HepG2 (cell line): ENCODE data around the gene PIEZO1. TPM values are rescaled to one million over a fixed set of nuclear protein-coding genes. Genes with fewer than 3 reads are reported as not detected.

ENCODE experiments used
- ATAC-seq: fragments of 200-7000 bp; cut with Tn5 transposase; 3 replicates; pipeline ENCODE4 v1.9.1; 2020; ENCODE audit warnings: mild to moderate bottlenecking, moderate library complexity
- BruUV-seq: library from RNA; stranded (reverse); fragments of 400-500 nt; replicated peaks from 2 replicates; lab custom pipeline; 2021; lab: Mats Ljungman, UMichigan
- CTCF ChIA-PET: fragments of 300-600 bp; formaldehyde crosslinking; extraction: SDS; loops from one replicate; lab custom pipeline; 2021; ENCODE audit warnings: low total read pairs, inconsistent platforms, low intra/inter-chr PET ratio; lab: Yijun Ruan, JAX
- POLR2A ChIA-PET: fragments of 350-600 bp; sonication (Branson Sonifier 250); formaldehyde crosslinking; loops from one replicate; lab custom pipeline; 2020; ENCODE audit warnings: antibody characterized with exemption, inconsistent platforms; lab: Yijun Ruan, JAX
- DNase-seq: peaks from one replicate; pipeline ENCODE4 v3.0.0-alpha.2; 2015; ENCODE audit warnings: low spot score
- FAIRE-seq: peaks from 3 replicates; lab custom pipeline; 2011; peaks lifted over from hg19 to GRCh38; lab: Jason Lieb, UNC
- H2AFZ ChIP-seq: one replicate; pipeline ENCODE4 v1.6.1; 2011; ENCODE audit warnings: low read length, inconsistent platforms
- H3K27ac ChIP-seq: fragments of 300-600 bp; 3 replicates; pipeline ENCODE4 v1.8.0; 2011; ENCODE audit warnings: mixed run types, mild to moderate bottlenecking, mixed read lengths, low read length, inconsistent platforms; ENCODE audit not compliant: insufficient read depth; ENCODE audit errors: extremely low read length
- H3K27me3 ChIP-seq, 2 experiments: fragments of 200-600 bp in 1 of 2; 2 replicates in 1 of 2; 3 replicates in 1 of 2; pipeline versions ENCODE4 v1.6.0 to v1.8.0; 2011; ENCODE audit warnings: low read length in 2 of 2, mild to moderate bottlenecking in 2 of 2, moderate library complexity in 2 of 2, inconsistent platforms in 1 of 2; ENCODE audit not compliant: insufficient read depth in 2 of 2, control insufficient read depth in 1 of 2
- H3K36me3 ChIP-seq, 2 experiments: fragments of 200-600 bp in 1 of 2; replicated peaks in 1 of 2; 2 replicates in 1 of 2; 3 replicates in 1 of 2; pipeline versions ENCODE4 v1.5.1 to v1.8.0; 2011; ENCODE audit warnings: low read length in 2 of 2, inconsistent platforms in 1 of 2; ENCODE audit not compliant: insufficient read depth in 2 of 2, control insufficient read depth in 1 of 2
- H3K4me1 ChIP-seq: 2 replicates; pipeline ENCODE4 v1.5.1; 2012; ENCODE audit warnings: low read length, inconsistent platforms; ENCODE audit not compliant: insufficient read depth
- H3K4me2 ChIP-seq: 2 replicates; pipeline ENCODE4 v1.6.0; 2011; ENCODE audit warnings: low read depth, low read length, inconsistent platforms
- H3K4me3 ChIP-seq, 3 experiments: fragments of 200-600 bp in 1 of 3; sonication (generic), shearing (Covaris generic) in 1 of 3; replicated peaks in 1 of 3; 2 replicates each; pipeline ENCODE4 v1.5.1; 2011 to 2016; ENCODE audit warnings: low read length in 3 of 3, inconsistent platforms in 2 of 3, low read depth in 2 of 3, mild to moderate bottlenecking in 2 of 3, control low read depth in 1 of 3, mixed read lengths in 1 of 3; ENCODE audit not compliant: insufficient read depth in 1 of 3
- H3K79me2 ChIP-seq: one replicate; pipeline ENCODE4 v1.6.1; 2011; ENCODE audit warnings: low read length, inconsistent platforms; ENCODE audit not compliant: insufficient read depth
- H3K9ac ChIP-seq: 2 replicates; pipeline ENCODE4 v1.6.0; 2011; ENCODE audit warnings: mild to moderate bottlenecking, low read depth, low read length, inconsistent platforms; ENCODE audit not compliant: insufficient read depth
- H3K9me3 ChIP-seq: 2 replicates; pipeline ENCODE4 v1.5.1; 2012; ENCODE audit warnings: mild to moderate bottlenecking, low read length
- H4K20me1 ChIP-seq: 2 replicates; pipeline ENCODE4 v1.6.0; 2011; ENCODE audit warnings: inconsistent platforms, mild to moderate bottlenecking, low read length, moderate library complexity; ENCODE audit not compliant: insufficient read depth
- ARID5B ChIP-seq: IDR thresholded peaks from 2 replicates; pipeline ENCODE4 v1.4.0; 2020; ENCODE audit warnings: mild to moderate bottlenecking, missing genetic modification reagents
- HES4 ChIP-seq: sonication (generic); formaldehyde crosslinking; IDR thresholded peaks from 2 replicates; pipeline ENCODE4 v1.9.0; 2021; ENCODE audit warnings: mild to moderate bottlenecking, missing genetic modification reagents, borderline replicate concordance
- MTA1 ChIP-seq: sonication (generic); formaldehyde crosslinking; IDR thresholded peaks from 2 replicates; pipeline ENCODE4 v1.4.0; 2020; ENCODE audit warnings: missing genetic modification reagents, mild to moderate bottlenecking, borderline replicate concordance
- WGBS: methylation state at CpG from one replicate; pipeline ENCODE4 v1.1.6; 2017; ENCODE audit warnings: low lambda C conversion rate; 5-methylcytosine and 5-hydroxymethylcytosine counted together
- in situ Hi-C: cut with HindIII; loops from 2 replicates; pipeline ENCODE4 v1.10.0; 2017; ENCODE audit warnings: low pct_unique_long_range_greater_than_20kb; ENCODE audit not compliant: extremely low pct_ligation_motif_present
- intact Hi-C: fragments of 100-400 bp; cut with micrococcal nuclease; formaldehyde crosslinking; loops from one replicate; pipeline ENCODE4 v1.10.0; 2022; ENCODE audit not compliant: unreplicated experiment
- polyA plus RNA-seq, 8 experiments: library from polyadenylated mRNA; depleted of rRNA in 3 of 8; stranded (reverse) in 7 of 8; unstranded in 1 of 8; fragments of >200 nt; fragmentation: Illumina TruSeq in 4 of 8; extraction: Trizol in 4 of 8; gene quantifications; 2 replicates each; pipeline versions ENCODE4 v1.2.1 to v1.2.3, GENCODE V29; 2011 to 2016; ENCODE audit warnings: low read depth in 4 of 8, missing spikeins in 1 of 8, mixed read lengths in 1 of 8; ENCODE audit not compliant: insufficient read depth in 1 of 8
- total RNA-seq, 5 experiments: library from RNA; depleted of rRNA; stranded (reverse); fragments of >200 nt; fragmentation: Illumina TruSeq; extraction: Trizol; gene quantifications; 2 replicates each; pipeline ENCODE4 v1.2.3, GENCODE V29; 2016; ENCODE audit warnings: low read depth in 1 of 5

The PIEZO1 gene
- total and polyA plus RNA-seq, 2 of the 13 experiments (the other 11 are each of a cell fraction or from before 2014, with no cell fraction given): 67.9 to 85.0 TPM

DNA sequence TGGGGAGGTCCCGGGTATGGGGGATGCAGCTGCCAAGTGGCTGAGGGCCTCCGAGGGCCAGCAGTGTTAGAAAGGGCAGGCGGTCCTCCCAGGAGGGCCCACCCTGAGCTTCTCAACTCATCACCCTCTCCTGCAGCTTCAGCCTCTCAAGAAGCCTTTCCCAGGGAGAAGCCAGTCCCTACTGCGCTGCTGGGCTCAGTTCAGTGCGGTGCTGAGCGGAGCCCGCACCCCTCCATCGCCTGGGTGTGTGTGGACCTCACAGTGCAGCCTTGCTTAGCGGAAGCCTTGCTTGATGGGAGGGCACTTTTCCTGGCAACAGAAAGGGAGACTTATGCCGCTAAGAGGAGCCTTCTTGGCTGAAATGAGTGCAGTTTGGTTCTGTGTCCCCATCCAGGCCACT lies 30.2 kb upstream of the PIEZO1 start:
- H4K20me1 ChIP-seq: peaks cover 10% of the 10 kb centered on the region; the same call in 1 of the 2 replicates
- intact Hi-C loops (loop anchor here (5.0 kb wide), 2 partner anchors 42 to 352 kb away; partner anchors contain the start of genes GALNS and TRAPPC2L), in situ Hi-C loops (loop anchor here (5.0 kb wide), 1 partner anchor 352 kb away; no protein-coding TSS in a partner anchor)
- no TSS peak for BruUV-seq
- CTCF ChIA-PET: interaction anchor here (1.2 to 2.1 kb wide), 2 partner anchors 42 to 352 kb away, joined by 4 to 11 read pairs; partner anchors contain the start of genes GALNS and TRAPPC2L
- no peak overlapping the region for H3K27ac ChIP-seq
- peaks cover 12% of the 10 kb centered on the region for H3K79me2 ChIP-seq
- H3K36me3 ChIP-seq: peaks cover 0 to under 1% of the 10 kb centered on the region in 2 experiments; a peak in 1 of 5 replicates
- H2AFZ ChIP-seq: no peak overlapping the region
- no peaks in the 10 kb centered on the region for H3K9me3 ChIP-seq
- TF ChIP-seq MTA1 (CRISPR knock-in tag) (0 out of 2 replicates have a peak, but pooled peaks have one; percentile 24), ARID5B (CRISPR knock-in tag) (no peak), HES4 (peak; percentile 43; the same call in 1 of the 2 replicates)
- ATAC-seq: no peak
- H3K4me3 ChIP-seq: no peak overlapping the region
- H3K4me1 ChIP-seq: peaks cover 38% of the 10 kb centered on the region
- peaks cover 0 to 5% of the 10 kb centered on the region in 2 experiments; a peak in 1 of 5 replicates for H3K27me3 ChIP-seq
- DNase-seq: no peak
- H3K9ac ChIP-seq: no peak overlapping the region
- FAIRE-seq: no peak
- H3K4me2 ChIP-seq: no peak overlapping the region
- WGBS: 59% methylated on average over 5 of the region's 10 CpGs
- POLR2A ChIA-PET: no interaction called here
